Measurements from ENCODE around the gene RPL9. TPM values are rescaled to one million over a fixed set of nuclear protein-coding genes. Genes with fewer than 3 reads are reported as not detected.

The RPL9 gene
- total and polyA plus RNA-seq, 2 donors (not counting 1 experiment from before 2014, with no cell fraction given): 2,031 to 2,407 TPM

- Histone ChIP-seq H2AFZ (ENCODE audit: insufficient read depth, low read depth, low read length, poor library complexity, severe bottlenecking) (no peak within 1 kb of the TSS), H4K20me1 (ENCODE audit: control insufficient read depth, insufficient read depth, low read length, poor library complexity, severe bottlenecking) (no peaks in the 10 kb centered on the region), H3K4me1 (ENCODE audit: control insufficient read depth in 2 of 2, insufficient read depth in 2 of 2, low read length in 2 of 2) (no peaks in the 10 kb centered on the region), H3K36me3 (replicated peaks in 1 of 2; ENCODE audit: control extremely low read depth in 1 of 2, control insufficient read depth in 1 of 2, extremely low read depth in 1 of 2, insufficient read depth in 2 of 2, low read length in 1 of 2) (no peaks in the 10 kb centered on the region), H3K4me2 (replicated peaks; ENCODE audit: low read depth, low read length, poor library complexity, severe bottlenecking) (no peak within 1 kb of the TSS), H3K79me2 (ENCODE audit: control insufficient read depth, insufficient read depth, low read length) (no peaks in the 10 kb centered on the region), H3K27me3 (replicated peaks in 1 of 4; ENCODE audit: control extremely low read depth in 1 of 4, control insufficient read depth in 3 of 4, insufficient read depth in 4 of 4, low read length in 3 of 4) (no peaks in the 10 kb centered on the region), H3K9ac (ENCODE audit: low read length) (no peak within 1 kb of the TSS), H3K4me3 (ENCODE audit: control extremely low read depth in 1 of 5, extremely low read depth in 1 of 5, insufficient read depth in 1 of 5, low read depth in 2 of 5, low read length in 4 of 5) (no peak within 1 kb of the TSS), H3K27ac (ENCODE audit: low read length in 2 of 2) (no peak within 1 kb of the TSS), H3K9me3 (ENCODE audit: control extremely low read depth in 1 of 3, control insufficient read depth in 2 of 3, insufficient read depth in 1 of 3, low read length in 2 of 3) (no peaks in the 10 kb centered on the region)
- no CpG with 5 or more reads among the region's 12 CpGs for WGBS (ENCODE audit: insufficient coverage)
- TF ChIP-seq CTCF (IDR thresholded peaks at IDR 0.05) (no peak), EZH2 (IDR thresholded peaks at IDR 0.05; ENCODE audit: borderline replicate concordance, insufficient read depth, low read depth, low read length, poor library complexity, severe bottlenecking) (no peak)
- ATAC-seq (ENCODE audit: low read depth): no peak
- no peak for DNase-seq
- Mint-ChIP-seq H3K27me3 (peaks cover 5% of the 10 kb centered on the region), H3K27ac (no peak within 1 kb of the TSS), H3K4me1 (no peaks in the 10 kb centered on the region), H3K9me3 (ENCODE audit: insufficient read depth) (no peaks in the 10 kb centered on the region), H3K4me3 (no peak within 1 kb of the TSS)
- ChIA-PET CTCF (interaction anchor here (0.9 to 1.4 kb wide), 3 partner anchors 12 to 41 kb away, joined by 3 read pairs; partner anchors contain the start of gene RFC1), POLR2A (no interaction called here)
- intact Hi-C loops (cut with micrococcal nuclease): no loop called here
Observed at GRCh38 chr4:39406763-39407583, 51.7 kb downstream of the RPL9 start, which contains the start of gene KLB. KLB (plus strand) TSS chr4:39406930; CDS start chr4:39406950, 20 bp downstream.

Small RNA genes lying within 50 kb of the gene (small RNA-seq; reads per million reads assigned to genes)
- gene MIR5591 (ENCODE audit: insufficient read length, low read depth, low replicate concordance) (not detected), gene RF00019 (ENCODE audit: insufficient read length, low read depth, low replicate concordance) (not detected)

Other genes starting within 250 kb of the RPL9 start
- 55.1 and 66.5 TPM in 2 replicates for gene RFC1, start 92.6 kb downstream of the RPL9 start, total RNA-seq
- gene RFC1, start 92.6 kb downstream of the RPL9 start, polyA plus RNA-seq: 14.9 and 32.1 TPM in 2 replicates
- gene KLB, start 52.0 kb downstream of the RPL9 start, total RNA-seq: 0.10 TPM in 1 of 2 replicates, not detected in the other
- 0.01 and 0.09 TPM in 2 replicates for gene KLB, start 52.0 kb downstream of the RPL9 start, polyA plus RNA-seq
- 20.9 and 24.7 TPM in 2 replicates for gene LIAS, start 134 bp upstream of the RPL9 start, total RNA-seq
- gene LIAS, start 134 bp upstream of the RPL9 start, polyA plus RNA-seq: 12.0 and 13.6 TPM in 2 replicates
- gene UGDH, start 68.5 kb upstream of the RPL9 start, total RNA-seq: 18.5 and 25.4 TPM in 2 replicates
- 3.5 and 4.2 TPM in 2 replicates for gene UGDH, start 68.5 kb upstream of the RPL9 start, polyA plus RNA-seq
- gene SMIM14, start 179.9 kb upstream of the RPL9 start, total RNA-seq: 43.5 and 56.0 TPM in 2 replicates
- gene SMIM14, start 179.9 kb upstream of the RPL9 start, polyA plus RNA-seq: 33.4 and 38.9 TPM in 2 replicates
- gene UBE2K, start 239.2 kb upstream of the RPL9 start, total RNA-seq: 46.3 and 51.0 TPM in 2 replicates
- 14.3 and 19.3 TPM in 2 replicates for gene UBE2K, start 239.2 kb upstream of the RPL9 start, polyA plus RNA-seq

Measured in B cell (primary cell).